Urinary bladder (tissue), 2 donors: Measurements from ENCODE around the gene FGD4. TPM values are rescaled to one million over a fixed set of nuclear protein-coding genes. Genes with fewer than 3 reads are reported as not detected.

Source experiments
- polyA plus RNA-seq: library from polyadenylated mRNA; stranded (reverse); fragments of 200-250 nt; gene quantifications from one replicate; pipeline ENCODE4 v1.2.3, GENCODE V29; 2013
- small RNA-seq: library from RNA; depleted of rRNA; stranded (forward); fragments of <200 nt; gene quantifications from one replicate; pipeline ENCODE3, GENCODE V24; 2014
- total RNA-seq: library from RNA; depleted of rRNA; stranded (reverse); fragments of >200 nt; gene quantifications from one replicate; pipeline ENCODE4 v1.2.3, GENCODE V29; 2014
- donor health status: healthy.

Gene FGD4
- total and polyA plus RNA-seq, 2 donors = 4.2 to 24.8 TPM

Small RNA genes lying within 50 kb of the gene (small RNA-seq; reads per million reads assigned to genes)
- gene RF00019 (not detected), gene RNU6-494P (not detected)
